IgD-negative memory B cell (primary cell): Measurements from ENCODE around the gene NRROS. TPM values are rescaled to one million over a fixed set of nuclear protein-coding genes. Genes with fewer than 3 reads are reported as not detected.

Experiments used
- H3K27ac Mint-ChIP-seq, 3 donors: one replicate each; pipeline ENCODE4 v1.8.0; 2020 to 2022; ENCODE audit warnings: mild to moderate bottlenecking in 3 of 3, mixed read lengths in 3 of 3, moderate library complexity in 1 of 3
- H3K27me3 Mint-ChIP-seq: one replicate; pipeline ENCODE4 v1.8.0; 2021; ENCODE audit warnings: mixed read lengths
- H3K36me3 Mint-ChIP-seq: one replicate; pipeline ENCODE4 v1.8.0; 2020; ENCODE audit warnings: mild to moderate bottlenecking, mixed read lengths
- H3K4me1 Mint-ChIP-seq, 3 donors: one replicate each; pipeline ENCODE4 v1.8.0; 2020 to 2022; ENCODE audit warnings: mixed read lengths in 3 of 3, mild to moderate bottlenecking in 1 of 3
- H3K4me3 Mint-ChIP-seq, 4 donors: one replicate each; pipeline ENCODE4 v1.8.0; 2020 to 2022; ENCODE audit warnings: mild to moderate bottlenecking in 4 of 4, mixed read lengths in 4 of 4, moderate library complexity in 3 of 4
- H3K9me3 Mint-ChIP-seq, 3 donors: one replicate each; pipeline ENCODE4 v1.8.0; 2020 to 2021; ENCODE audit warnings: mixed read lengths in 3 of 3, mild to moderate bottlenecking in 1 of 3
- polyA plus RNA-seq: library from polyadenylated mRNA; unstranded; fragments of 300-500 nt; fragmentation: Illumina TruSeq; gene quantifications from one replicate; pipeline ENCODE4 v1.2.3, GENCODE V29; 2021

NRROS gene
- polyA plus RNA-seq, 1 donor from 2014 or later = 18.9 TPM

GRCh38 chr3:196697270-196697669, 57.8 kb downstream of the NRROS start:
- H3K9me3 Mint-ChIP-seq = no peaks in the 10 kb centered on the region
- H3K36me3 Mint-ChIP-seq = peaks cover 6% of the 10 kb centered on the region
- peaks cover 5 to 13% (median 13%) of the 10 kb centered on the region in 3 donors for H3K4me1 Mint-ChIP-seq
- peaks cover 2% of the 10 kb centered on the region for H3K27me3 Mint-ChIP-seq
- H3K4me3 Mint-ChIP-seq = peak overlapping the region in 1 of 4 donors; percentile 56
- H3K27ac Mint-ChIP-seq = peak overlapping the region in 2 of 3 donors; percentile 65 to 85

GRCh38 chr3:196699749-196700148, 60.3 kb downstream of the NRROS start:
- H3K9me3 Mint-ChIP-seq = no peaks in the 10 kb centered on the region
- H3K4me3 Mint-ChIP-seq = no peak overlapping the region
- H3K4me1 Mint-ChIP-seq = peaks cover 7 to 13% (median 11%) of the 10 kb centered on the region in 3 donors
- H3K27me3 Mint-ChIP-seq = no peaks in the 10 kb centered on the region
- H3K27ac Mint-ChIP-seq = no peak overlapping the region
- H3K36me3 Mint-ChIP-seq = peaks cover 9% of the 10 kb centered on the region

GRCh38 chr3:196700801-196701200, 61.3 kb downstream of the NRROS start:
- Mint-ChIP-seq H3K9me3 (no peaks in the 10 kb centered on the region), H3K36me3 (peaks cover 9% of the 10 kb centered on the region), H3K4me3 (no peak overlapping the region), H3K27me3 (no peaks in the 10 kb centered on the region), H3K4me1 (peaks cover 7 to 11% (median 9%) of the 10 kb centered on the region in 3 donors), H3K27ac (no peak overlapping the region)

- no peak overlapping the region for H3K4me3 Mint-ChIP-seq
- H3K4me1 Mint-ChIP-seq = peaks cover 0 to 3% (median 1%) of the 10 kb centered on the region in 3 donors
- H3K36me3 Mint-ChIP-seq = peaks cover 9% of the 10 kb centered on the region
- H3K27me3 Mint-ChIP-seq = no peaks in the 10 kb centered on the region
- no peak overlapping the region for H3K27ac Mint-ChIP-seq
- H3K9me3 Mint-ChIP-seq = no peaks in the 10 kb centered on the region
Measured at GRCh38 chr3:196706327-196706726, 66.8 kb downstream of the NRROS start.

- Mint-ChIP-seq H3K4me3 (no peak overlapping the region), H3K9me3 (no peaks in the 10 kb centered on the region), H3K4me1 (peaks cover 1 to 6% (median 4%) of the 10 kb centered on the region in 3 donors), H3K27me3 (no peaks in the 10 kb centered on the region), H3K27ac (no peak overlapping the region), H3K36me3 (peaks cover 9% of the 10 kb centered on the region)
Measured at GRCh38 chr3:196706731-196707130, 67.2 kb downstream of the NRROS start.

- Mint-ChIP-seq H3K36me3 (peaks cover 9% of the 10 kb centered on the region), H3K27ac (no peak overlapping the region), H3K27me3 (no peaks in the 10 kb centered on the region), H3K9me3 (no peaks in the 10 kb centered on the region), H3K4me1 (peaks cover 1 to 7% (median 5%) of the 10 kb centered on the region in 3 donors), H3K4me3 (no peak overlapping the region)
Measured at GRCh38 chr3:196707566-196707965, 68.1 kb downstream of the NRROS start.

- H3K4me3 Mint-ChIP-seq = no peak overlapping the region
- no peaks in the 10 kb centered on the region for H3K9me3 Mint-ChIP-seq
- H3K27ac Mint-ChIP-seq = no peak overlapping the region
- H3K4me1 Mint-ChIP-seq = peaks cover 5 to 11% (median 10%) of the 10 kb centered on the region in 3 donors
- H3K36me3 Mint-ChIP-seq = peaks cover 6% of the 10 kb centered on the region
- no peaks in the 10 kb centered on the region for H3K27me3 Mint-ChIP-seq
Measured at GRCh38 chr3:196708467-196708866, 69.0 kb downstream of the NRROS start.

Other genes with a start within 250 kb of the NRROS start
- 28.9 TPM for gene UBXN7, start 207.3 kb upstream of the NRROS start, polyA plus RNA-seq
- 13.1 TPM for gene RNF168, start 135.9 kb upstream of the NRROS start, polyA plus RNA-seq
- not detected for gene SMCO1, start 124.3 kb upstream of the NRROS start, polyA plus RNA-seq
- 16.2 TPM for gene WDR53, start 71.1 kb upstream of the NRROS start, polyA plus RNA-seq
- 1.8 TPM for gene FBXO45, start 71.0 kb upstream of the NRROS start, polyA plus RNA-seq
- gene CEP19, start 72.6 kb downstream of the NRROS start, polyA plus RNA-seq = 2.3 TPM
- gene PIGX, start 72.7 kb downstream of the NRROS start, polyA plus RNA-seq = 18.0 TPM
- gene PAK2, start 100.2 kb downstream of the NRROS start, polyA plus RNA-seq = 35.0 TPM
- 11.7 TPM for gene SENP5, start 228.2 kb downstream of the NRROS start, polyA plus RNA-seq